ENCODE results near the gene KCNK18.

DNA sequence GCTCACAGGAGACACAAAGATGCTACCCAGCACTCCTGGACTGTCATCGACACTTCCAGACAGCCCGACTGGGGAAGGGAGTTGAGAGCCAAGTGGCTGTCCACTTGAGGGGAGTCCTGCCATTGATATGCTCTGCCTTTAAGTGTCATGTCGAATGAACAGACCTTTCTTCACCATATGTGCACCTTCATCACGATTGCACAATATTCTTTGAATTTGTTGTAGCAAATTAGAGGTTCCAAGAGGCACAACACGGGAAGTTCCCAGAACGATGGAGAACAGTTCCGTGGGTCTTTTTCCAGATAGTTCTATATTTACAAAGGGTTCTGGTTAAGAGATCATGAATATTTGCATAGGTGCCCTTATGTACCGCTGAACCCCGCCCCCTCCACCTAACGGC is 59.6 kb downstream of the KCNK18 start:
- TF ChIP-seq, protein P1, sequence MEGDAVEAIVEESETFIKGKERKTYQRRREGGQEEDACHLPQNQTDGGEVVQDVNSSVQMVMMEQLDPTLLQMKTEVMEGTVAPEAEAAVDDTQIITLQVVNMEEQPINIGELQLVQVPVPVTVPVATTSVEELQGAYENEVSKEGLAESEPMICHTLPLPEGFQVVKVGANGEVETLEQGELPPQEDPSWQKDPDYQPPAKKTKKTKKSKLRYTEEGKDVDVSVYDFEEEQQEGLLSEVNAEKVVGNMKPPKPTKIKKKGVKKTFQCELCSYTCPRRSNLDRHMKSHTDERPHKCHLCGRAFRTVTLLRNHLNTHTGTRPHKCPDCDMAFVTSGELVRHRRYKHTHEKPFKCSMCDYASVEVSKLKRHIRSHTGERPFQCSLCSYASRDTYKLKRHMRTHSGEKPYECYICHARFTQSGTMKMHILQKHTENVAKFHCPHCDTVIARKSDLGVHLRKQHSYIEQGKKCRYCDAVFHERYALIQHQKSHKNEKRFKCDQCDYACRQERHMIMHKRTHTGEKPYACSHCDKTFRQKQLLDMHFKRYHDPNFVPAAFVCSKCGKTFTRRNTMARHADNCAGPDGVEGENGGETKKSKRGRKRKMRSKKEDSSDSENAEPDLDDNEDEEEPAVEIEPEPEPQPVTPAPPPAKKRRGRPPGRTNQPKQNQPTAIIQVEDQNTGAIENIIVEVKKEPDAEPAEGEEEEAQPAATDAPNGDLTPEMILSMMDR (IDR thresholded peaks at IDR 0.05): no peak
- no peak for TF ChIP-seq POLR2AphosphoS5 (IDR thresholded peaks at IDR 0.05; ENCODE audit: low read depth, low read length)
- no peak for TF ChIP-seq SIN3A (IDR thresholded peaks at IDR 0.05; ENCODE audit: borderline replicate concordance, insufficient read depth, low read depth, low read length)

All from Panc1 (cell line).